DOHH2 (cell line): ENCODE measurements around the gene CD79A.

Source experiments
- EZH2phosphoT487 ChIP-seq: fragments of 200-600 bp; sonication (generic); IDR thresholded peaks from 2 replicates; pipeline ENCODE4 v1.6.1; 2017; ENCODE audit warnings: borderline replicate concordance, mild to moderate bottlenecking, antibody characterized with exemption, low read length, moderate library complexity, mixed read lengths
- TF ChIP-seq, protein P1 (sequence below): fragments of 200-600 bp; sonication (generic); IDR thresholded peaks from one replicate; pipeline ENCODE4 v1.5.1; 2014; ENCODE audit warnings: antibody characterized with exemption, mild to moderate bottlenecking, low read depth, low read length; ENCODE audit not compliant: poor library complexity, severe bottlenecking

GRCh38 chr19:41926763-41927496, 49.9 kb downstream of the CD79A start:
- TF ChIP-seq, protein P1, sequence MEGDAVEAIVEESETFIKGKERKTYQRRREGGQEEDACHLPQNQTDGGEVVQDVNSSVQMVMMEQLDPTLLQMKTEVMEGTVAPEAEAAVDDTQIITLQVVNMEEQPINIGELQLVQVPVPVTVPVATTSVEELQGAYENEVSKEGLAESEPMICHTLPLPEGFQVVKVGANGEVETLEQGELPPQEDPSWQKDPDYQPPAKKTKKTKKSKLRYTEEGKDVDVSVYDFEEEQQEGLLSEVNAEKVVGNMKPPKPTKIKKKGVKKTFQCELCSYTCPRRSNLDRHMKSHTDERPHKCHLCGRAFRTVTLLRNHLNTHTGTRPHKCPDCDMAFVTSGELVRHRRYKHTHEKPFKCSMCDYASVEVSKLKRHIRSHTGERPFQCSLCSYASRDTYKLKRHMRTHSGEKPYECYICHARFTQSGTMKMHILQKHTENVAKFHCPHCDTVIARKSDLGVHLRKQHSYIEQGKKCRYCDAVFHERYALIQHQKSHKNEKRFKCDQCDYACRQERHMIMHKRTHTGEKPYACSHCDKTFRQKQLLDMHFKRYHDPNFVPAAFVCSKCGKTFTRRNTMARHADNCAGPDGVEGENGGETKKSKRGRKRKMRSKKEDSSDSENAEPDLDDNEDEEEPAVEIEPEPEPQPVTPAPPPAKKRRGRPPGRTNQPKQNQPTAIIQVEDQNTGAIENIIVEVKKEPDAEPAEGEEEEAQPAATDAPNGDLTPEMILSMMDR: no peak
- TF ChIP-seq EZH2phosphoT487: no peak
